ENCODE data around the gene RNF144B.
"Not testable (repeated sequence)": the region's sequence is repeated elsewhere in the genome, so short reads cannot be mapped to it uniquely, and the experiment has no call there.

RNF144B gene

GRCh38 chr6:18389479-18389878 lies 2.3 kb downstream of the RNF144B start:
- FAIRE-seq, result no peak
- no peak for TF ChIP-seq SPI1 (IDR thresholded peaks at IDR 0.05; ENCODE audit: low read depth, low read length)
- TF ChIP-seq POLR2A (IDR thresholded peaks at IDR 0.05; ENCODE audit: low read depth, low read length), result no peak
- TF ChIP-seq POU2F2 (IDR thresholded peaks at IDR 0.05; ENCODE audit: low read depth, low read length), result no peak
- TF ChIP-seq TAF1 (IDR thresholded peaks at IDR 0.05; ENCODE audit: low read depth, low read length), result no peak
- no peak for TF ChIP-seq POLR2AphosphoS5 (IDR thresholded peaks at IDR 0.05; ENCODE audit: low read depth, low read length)

GRCh38 chr6:18390476-18390875 lies 3.3 kb downstream of the RNF144B start:
- no peak for FAIRE-seq
- no peak for DNase-seq (ENCODE audit: insufficient read length, low spot score)
- no peak for TF ChIP-seq POLR2A (IDR thresholded peaks at IDR 0.05; ENCODE audit: low read depth, low read length)
- no peak for TF ChIP-seq SPI1 (IDR thresholded peaks at IDR 0.05; ENCODE audit: low read depth, low read length)
- no peak for TF ChIP-seq PAX5 (IDR thresholded peaks at IDR 0.05; ENCODE audit: insufficient read depth, low read length, severe bottlenecking)
- TF ChIP-seq POU2F2 (IDR thresholded peaks at IDR 0.05; ENCODE audit: low read depth, low read length), result no peak
- no peak for TF ChIP-seq TAF1 (IDR thresholded peaks at IDR 0.05; ENCODE audit: low read depth, low read length)
- no peak for TF ChIP-seq POLR2AphosphoS5 (IDR thresholded peaks at IDR 0.05; ENCODE audit: low read depth, low read length)

More at GRCh38 chr6:18389479-18389878, 2.3 kb downstream of the RNF144B start:
- no peak for DNase-seq (ENCODE audit: insufficient read length, low spot score)

- FAIRE-seq, result no peak
- no peak for TF ChIP-seq SPI1 (IDR thresholded peaks at IDR 0.05; ENCODE audit: low read depth, low read length)
- no peak for TF ChIP-seq POU2F2 (IDR thresholded peaks at IDR 0.05; ENCODE audit: low read depth, low read length)
- no peak for TF ChIP-seq POLR2A (IDR thresholded peaks at IDR 0.05; ENCODE audit: low read depth, low read length)
- TF ChIP-seq TAF1 (IDR thresholded peaks at IDR 0.05; ENCODE audit: low read depth, low read length), result no peak
- no peak for TF ChIP-seq PAX5 (IDR thresholded peaks at IDR 0.05; ENCODE audit: insufficient read depth, low read length, severe bottlenecking)
- TF ChIP-seq POLR2AphosphoS5 (IDR thresholded peaks at IDR 0.05; ENCODE audit: low read depth, low read length), result no peak
- DNase-seq (ENCODE audit: insufficient read length, low spot score), result no peak
Observed at GRCh38 chr6:18391023-18391422, 3.9 kb downstream of the RNF144B start.

DNA sequence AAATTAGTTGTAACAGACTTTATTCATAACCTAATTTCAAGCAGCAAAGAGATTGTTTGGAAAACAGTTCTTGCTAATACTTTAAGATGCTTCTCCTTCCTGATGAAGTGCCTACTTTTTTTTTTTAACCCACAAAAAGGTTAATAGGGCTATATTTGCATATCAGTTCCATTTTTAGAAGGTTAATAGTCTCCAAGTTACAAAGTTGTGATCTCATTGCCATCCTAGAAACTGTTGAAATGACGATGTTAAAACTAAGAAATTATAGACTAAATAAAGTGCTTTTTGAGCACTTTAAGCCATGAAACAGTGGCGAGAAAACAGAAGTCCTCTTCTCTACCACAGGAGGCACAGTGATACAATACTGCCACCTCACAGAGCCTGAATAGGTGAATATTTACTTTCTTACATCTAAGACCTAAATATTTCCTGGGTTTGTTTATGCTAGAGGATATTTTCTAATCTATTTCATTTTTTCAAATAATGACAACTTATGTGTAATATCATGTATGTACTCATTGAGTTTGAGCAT lies 5.3 kb downstream of the RNF144B start:
- DNase-seq (ENCODE audit: insufficient read length, low spot score) (no peak), FAIRE-seq (no peak)
- no peak for TF ChIP-seq POU2F2 (IDR thresholded peaks at IDR 0.05; ENCODE audit: low read depth, low read length)
- no peak for TF ChIP-seq SPI1 (IDR thresholded peaks at IDR 0.05; ENCODE audit: low read depth, low read length)
- no peak for TF ChIP-seq PAX5 (IDR thresholded peaks at IDR 0.05; ENCODE audit: insufficient read depth, low read length, severe bottlenecking)
- no peak for TF ChIP-seq TAF1 (IDR thresholded peaks at IDR 0.05; ENCODE audit: low read depth, low read length)
- TF ChIP-seq POLR2AphosphoS5 (IDR thresholded peaks at IDR 0.05; ENCODE audit: low read depth, low read length), result no peak
- no peak for TF ChIP-seq POLR2A (IDR thresholded peaks at IDR 0.05; ENCODE audit: low read depth, low read length)

DNA sequence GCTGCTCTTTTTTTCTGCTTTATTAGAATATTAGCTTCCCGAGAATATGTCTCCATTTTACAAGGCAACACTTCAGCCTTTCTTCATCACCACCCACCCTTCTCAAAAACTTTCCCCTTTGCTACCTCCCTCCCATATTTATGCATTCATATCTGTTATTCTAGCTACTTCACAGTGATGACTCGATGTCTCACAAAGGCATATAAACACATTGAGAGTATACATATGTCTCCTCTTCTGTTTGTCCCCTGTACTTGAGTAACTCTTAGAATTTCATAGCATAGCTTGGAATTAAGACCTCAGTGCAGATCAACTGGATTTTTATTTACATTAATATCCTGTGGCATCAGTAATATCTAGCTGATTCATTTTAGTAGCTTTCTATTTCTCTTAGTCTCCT lies 6.5 kb downstream of the RNF144B start:
- no peak for FAIRE-seq
- TF ChIP-seq TAF1 (IDR thresholded peaks at IDR 0.05; ENCODE audit: low read depth, low read length) (no peak), POU2F2 (IDR thresholded peaks at IDR 0.05; ENCODE audit: low read depth, low read length) (no peak), POLR2AphosphoS5 (IDR thresholded peaks at IDR 0.05; ENCODE audit: low read depth, low read length) (no peak), SPI1 (IDR thresholded peaks at IDR 0.05; ENCODE audit: low read depth, low read length) (no peak), PAX5 (IDR thresholded peaks at IDR 0.05; ENCODE audit: insufficient read depth, low read length, severe bottlenecking) (no peak), POLR2A (IDR thresholded peaks at IDR 0.05; ENCODE audit: low read depth, low read length) (no peak)
- DNase-seq (ENCODE audit: insufficient read length, low spot score), result no peak

GRCh38 chr6:18395177-18395855 lies 8.2 kb downstream of the RNF144B start:
- TF ChIP-seq TAF1 (IDR thresholded peaks at IDR 0.05; ENCODE audit: low read depth, low read length) (no peak), POU2F2 (IDR thresholded peaks at IDR 0.05; ENCODE audit: low read depth, low read length) (no peak), SPI1 (IDR thresholded peaks at IDR 0.05; ENCODE audit: low read depth, low read length) (no peak), POLR2AphosphoS5 (IDR thresholded peaks at IDR 0.05; ENCODE audit: low read depth, low read length) (no peak), PAX5 (IDR thresholded peaks at IDR 0.05; ENCODE audit: insufficient read depth, low read length, severe bottlenecking) (no peak), POLR2A (IDR thresholded peaks at IDR 0.05; ENCODE audit: low read depth, low read length) (no peak)
- FAIRE-seq, result no peak
- DNase-seq (ENCODE audit: insufficient read length, low spot score), result no peak

DNA sequence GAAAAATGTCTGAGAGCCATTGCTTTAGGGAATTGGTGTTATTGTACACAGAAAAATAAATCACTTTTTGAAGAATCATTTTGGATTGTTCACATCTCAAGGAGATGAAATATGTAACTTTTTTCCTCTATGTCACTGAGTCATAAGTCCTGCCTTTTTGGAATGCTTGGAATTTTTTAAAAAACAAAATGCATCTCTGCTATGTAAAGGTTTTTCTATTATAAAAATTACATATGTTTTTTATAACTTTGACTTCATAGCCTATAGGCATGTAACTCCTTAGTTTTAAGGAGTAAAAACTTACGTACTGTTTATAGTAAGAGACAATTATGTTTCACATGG lies 8.7 kb downstream of the RNF144B start:
- DNase-seq (ENCODE audit: insufficient read length, low spot score), result no peak
- TF ChIP-seq SPI1 (IDR thresholded peaks at IDR 0.05; ENCODE audit: low read depth, low read length) (no peak), POLR2AphosphoS5 (IDR thresholded peaks at IDR 0.05; ENCODE audit: low read depth, low read length) (no peak), POU2F2 (IDR thresholded peaks at IDR 0.05; ENCODE audit: low read depth, low read length) (no peak), POLR2A (IDR thresholded peaks at IDR 0.05; ENCODE audit: low read depth, low read length) (no peak), TAF1 (IDR thresholded peaks at IDR 0.05; ENCODE audit: low read depth, low read length) (no peak), PAX5 (IDR thresholded peaks at IDR 0.05; ENCODE audit: insufficient read depth, low read length, severe bottlenecking) (no peak)
- FAIRE-seq, result no peak

- no peak for FAIRE-seq
- TF ChIP-seq POU2F2 (IDR thresholded peaks at IDR 0.05; ENCODE audit: low read depth, low read length) (no peak), SPI1 (IDR thresholded peaks at IDR 0.05; ENCODE audit: low read depth, low read length) (no peak), PAX5 (IDR thresholded peaks at IDR 0.05; ENCODE audit: insufficient read depth, low read length, severe bottlenecking) (no peak), POLR2AphosphoS5 (IDR thresholded peaks at IDR 0.05; ENCODE audit: low read depth, low read length) (no peak), TAF1 (IDR thresholded peaks at IDR 0.05; ENCODE audit: low read depth, low read length) (no peak), POLR2A (IDR thresholded peaks at IDR 0.05; ENCODE audit: low read depth, low read length) (no peak)
- DNase-seq (ENCODE audit: insufficient read length, low spot score), result no peak
Observed at GRCh38 chr6:18397701-18398100, 10.6 kb downstream of the RNF144B start.

DNA sequence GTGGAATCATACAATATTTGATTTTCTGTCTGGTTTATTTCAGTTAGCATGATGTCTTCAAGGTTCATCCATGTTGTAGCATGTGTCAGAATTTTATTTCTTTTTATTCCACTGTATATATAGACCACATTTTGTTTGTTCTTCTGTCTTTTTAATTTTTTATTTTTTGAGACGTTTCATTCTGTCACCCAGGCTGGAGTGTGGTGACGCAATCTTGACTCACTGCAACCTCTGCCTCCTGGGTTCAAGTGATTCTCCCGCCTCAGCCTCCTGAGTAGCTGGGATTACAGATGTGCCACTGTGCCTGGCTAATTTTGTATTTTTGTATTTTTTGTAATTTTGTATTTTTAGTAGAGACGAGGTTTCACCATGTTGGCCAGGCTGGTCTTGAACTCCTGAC lies 11.1 kb downstream of the RNF144B start:
- not testable (repeated sequence) for FAIRE-seq; DNase-seq (ENCODE audit: insufficient read length, low spot score)

Data from GM12891 (cell line).